Liver (tissue), 9 donors: ENCODE data around the gene SEMA3E. TPM values are rescaled to one million over a fixed set of nuclear protein-coding genes. Genes with fewer than 3 reads are reported as not detected.

ENCODE experiments used
- DNase-seq: peaks from one replicate; pipeline ENCODE4 v3.0.0-alpha.2; 2017; ENCODE audit warnings: low spot score
- H3K27ac ChIP-seq, 2 donors: one replicate each; pipeline ENCODE4 v1.7.0; 2013; ENCODE audit warnings: inconsistent platforms in 2 of 2, low read length in 2 of 2, control low read depth in 1 of 2, low read depth in 1 of 2, mild to moderate bottlenecking in 1 of 2
- H3K27me3 ChIP-seq, 4 donors: one replicate each; pipeline versions ENCODE4 v1.6.1 to v1.7.0; 2013; ENCODE audit warnings: low read length in 3 of 4, inconsistent platforms in 1 of 4, mild to moderate bottlenecking in 1 of 4, moderate library complexity in 1 of 4; ENCODE audit not compliant: control insufficient read depth in 4 of 4, insufficient read depth in 4 of 4
- H3K36me3 ChIP-seq, 4 donors: one replicate each; pipeline versions ENCODE4 v1.6.1 to v1.7.0; 2013; ENCODE audit warnings: low read length in 3 of 4, mild to moderate bottlenecking in 3 of 4, low read depth in 1 of 4, moderate library complexity in 1 of 4; ENCODE audit not compliant: control insufficient read depth in 4 of 4, insufficient read depth in 3 of 4
- H3K4me1 ChIP-seq, 4 donors: one replicate each; pipeline versions ENCODE4 v1.6.1 to v1.7.0; 2013; ENCODE audit warnings: low read length in 3 of 4, mild to moderate bottlenecking in 3 of 4, moderate library complexity in 1 of 4; ENCODE audit not compliant: control insufficient read depth in 4 of 4, insufficient read depth in 4 of 4
- H3K4me3 ChIP-seq, 3 donors: one replicate each; pipeline versions ENCODE4 v1.6.1 to v1.7.0; 2013; ENCODE audit warnings: low read length in 3 of 3, control low read depth in 1 of 3, low read depth in 1 of 3, mild to moderate bottlenecking in 1 of 3
- H3K9ac ChIP-seq, 2 donors: one replicate each; pipeline ENCODE4 v1.7.0; 2013; ENCODE audit warnings: low read length in 2 of 2, mild to moderate bottlenecking in 2 of 2, moderate library complexity in 2 of 2, control low read depth in 1 of 2, low read depth in 1 of 2
- H3K9me3 ChIP-seq, 4 donors: one replicate each; pipeline versions ENCODE4 v1.6.1 to v1.7.0; 2013; ENCODE audit warnings: low read length in 3 of 4; ENCODE audit not compliant: control insufficient read depth in 4 of 4
- EGR1 ChIP-seq, 2 donors: IDR thresholded peaks; 2 replicates each; pipeline ENCODE4 v1.6.1; 2016 to 2018; ENCODE audit warnings: antibody characterized with exemption in 2 of 2, low read depth in 2 of 2
- FOXA1 ChIP-seq: IDR thresholded peaks from 2 replicates; pipeline ENCODE4 v1.6.1; 2016; ENCODE audit warnings: antibody characterized with exemption
- FOXA2 ChIP-seq: IDR thresholded peaks from 2 replicates; pipeline ENCODE4 v1.6.1; 2016; ENCODE audit warnings: antibody characterized with exemption
- GABPA ChIP-seq, 2 donors: IDR thresholded peaks in 1 of 2; conservative IDR thresholded peaks in 1 of 2; 2 replicates each; pipeline ENCODE4 v1.6.1; 2016; ENCODE audit warnings: antibody characterized with exemption in 2 of 2, mild to moderate bottlenecking in 1 of 2, moderate library complexity in 1 of 2
- HNF4A ChIP-seq, 2 donors: conservative IDR thresholded peaks; 2 replicates each; pipeline ENCODE4 v1.6.1; 2016; ENCODE audit warnings: antibody characterized with exemption in 2 of 2, mild to moderate bottlenecking in 2 of 2
- HNF4G ChIP-seq: IDR thresholded peaks from 2 replicates; pipeline ENCODE4 v1.6.1; 2016; ENCODE audit warnings: antibody characterized with exemption
- JUND ChIP-seq, 2 donors: IDR thresholded peaks; 2 replicates each; pipeline ENCODE4 v1.6.1; 2016; ENCODE audit warnings: antibody characterized with exemption in 2 of 2
- NR2F2 ChIP-seq: IDR thresholded peaks from 2 replicates; pipeline ENCODE4 v1.6.1; 2016; ENCODE audit warnings: antibody characterized with exemption
- RAD21 ChIP-seq, 2 donors: IDR thresholded peaks; 2 replicates each; pipeline ENCODE4 v1.6.1; 2016; ENCODE audit warnings: antibody characterized with exemption in 2 of 2, mild to moderate bottlenecking in 2 of 2
- RXRA ChIP-seq, 2 donors: IDR thresholded peaks; 2 replicates each; pipeline ENCODE4 v1.6.1; 2017 to 2018; ENCODE audit warnings: antibody characterized with exemption in 2 of 2, mild to moderate bottlenecking in 1 of 2
- SP1 ChIP-seq: IDR thresholded peaks from 2 replicates; pipeline ENCODE4 v1.6.1; 2018; ENCODE audit warnings: antibody characterized with exemption, mild to moderate bottlenecking
- TAF1 ChIP-seq: conservative IDR thresholded peaks from 2 replicates; pipeline ENCODE4 v1.6.1; 2016; ENCODE audit warnings: antibody characterized with exemption, mild to moderate bottlenecking
- YY1 ChIP-seq: IDR thresholded peaks from 2 replicates; pipeline ENCODE4 v1.6.1; 2016; ENCODE audit warnings: antibody characterized with exemption, mild to moderate bottlenecking
- WGBS: extraction: QIAGEN DNeasy Blood & Tissue Kit; methylation state at CpG from one replicate; pipeline ENCODE4 v1.1.7; 2013; 5-methylcytosine and 5-hydroxymethylcytosine counted together
- polyA plus RNA-seq, 2 donors: library from polyadenylated mRNA; stranded (reverse) in 1 of 2; unstranded in 1 of 2; fragments of 200-250 nt in 1 of 2; fragments of >200 nt in 1 of 2; fragmentation: Nextera tagmentation in 1 of 2; extraction: Ambion mirVana in 1 of 2; gene quantifications; one replicate each; pipeline versions ENCODE4 v1.2.1 to v1.2.3, GENCODE V29; 2013 to 2015
- total RNA-seq, 2 donors: library from RNA; depleted of rRNA; stranded (reverse); fragments of >200 nt; gene quantifications; one replicate each; pipeline ENCODE4 v1.2.3, GENCODE V29; 2014
- TF ChIP-seq, protein P1 (sequence below): fragments of 150-350 bp; IDR thresholded peaks from 2 replicates; pipeline ENCODE4 v1.5.1; 2017; ENCODE audit warnings: improper control_type of control experiment, low read depth, low read length; ENCODE audit not compliant: missing input control
- TF ChIP-seq, protein P2 (sequence below): IDR thresholded peaks from 2 replicates; pipeline ENCODE4 v1.6.1; 2016; ENCODE audit warnings: antibody characterized with exemption
- TF ChIP-seq, protein P3 (sequence below): IDR thresholded peaks from 2 replicates; pipeline ENCODE4 v1.6.1; 2016; ENCODE audit warnings: antibody characterized with exemption, mild to moderate bottlenecking
- TF ChIP-seq, protein P4 (sequence below): IDR thresholded peaks from 2 replicates; pipeline ENCODE4 v1.6.1; 2016; ENCODE audit warnings: antibody characterized with exemption
- TF ChIP-seq, protein P5 (sequence below): IDR thresholded peaks from 2 replicates; pipeline ENCODE4 v1.6.1; 2016; ENCODE audit warnings: antibody characterized with exemption
- donor health status: healthy.
- donor health status: healthy.
- donor health status: healthy.
- donor health status: healthy.
- donor health status: healthy.

The SEMA3E gene
- total and polyA plus RNA-seq, 4 donors, result 0.20 to 1.2 (median 0.59) TPM; not detected in 1

DNA sequence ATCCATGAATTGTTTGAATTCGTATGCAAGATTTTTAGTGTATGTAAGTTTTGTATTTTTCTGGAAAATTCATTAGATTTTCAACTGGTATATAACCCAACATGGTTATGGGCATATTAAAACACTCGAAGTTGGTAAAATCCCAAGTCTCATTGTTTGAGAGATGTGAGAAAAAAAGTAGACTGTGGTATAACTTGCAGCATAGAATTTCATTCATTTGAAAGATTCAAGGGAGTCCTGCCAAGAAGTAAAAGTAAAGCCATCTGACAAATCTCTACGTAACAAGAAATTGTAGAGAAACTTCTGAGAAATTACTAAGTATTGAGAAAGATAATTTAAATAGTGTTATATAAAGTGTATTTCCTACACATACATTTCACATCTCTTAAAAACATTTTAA is 40.2 kb downstream of the SEMA3E start:
- WGBS, result 69% methylated on average over 3 of the region's 3 CpGs
- TF ChIP-seq, protein P1, sequence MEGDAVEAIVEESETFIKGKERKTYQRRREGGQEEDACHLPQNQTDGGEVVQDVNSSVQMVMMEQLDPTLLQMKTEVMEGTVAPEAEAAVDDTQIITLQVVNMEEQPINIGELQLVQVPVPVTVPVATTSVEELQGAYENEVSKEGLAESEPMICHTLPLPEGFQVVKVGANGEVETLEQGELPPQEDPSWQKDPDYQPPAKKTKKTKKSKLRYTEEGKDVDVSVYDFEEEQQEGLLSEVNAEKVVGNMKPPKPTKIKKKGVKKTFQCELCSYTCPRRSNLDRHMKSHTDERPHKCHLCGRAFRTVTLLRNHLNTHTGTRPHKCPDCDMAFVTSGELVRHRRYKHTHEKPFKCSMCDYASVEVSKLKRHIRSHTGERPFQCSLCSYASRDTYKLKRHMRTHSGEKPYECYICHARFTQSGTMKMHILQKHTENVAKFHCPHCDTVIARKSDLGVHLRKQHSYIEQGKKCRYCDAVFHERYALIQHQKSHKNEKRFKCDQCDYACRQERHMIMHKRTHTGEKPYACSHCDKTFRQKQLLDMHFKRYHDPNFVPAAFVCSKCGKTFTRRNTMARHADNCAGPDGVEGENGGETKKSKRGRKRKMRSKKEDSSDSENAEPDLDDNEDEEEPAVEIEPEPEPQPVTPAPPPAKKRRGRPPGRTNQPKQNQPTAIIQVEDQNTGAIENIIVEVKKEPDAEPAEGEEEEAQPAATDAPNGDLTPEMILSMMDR, result no peak
- TF ChIP-seq HNF4G, result no peak
- no peak for TF ChIP-seq FOXA2
- no peak for TF ChIP-seq GABPA (IDR thresholded peaks at IDR 0.05 in 1 of 2, conservative IDR thresholded peaks at IDR 0.05 in 1 of 2)
- TF ChIP-seq, protein P2, sequence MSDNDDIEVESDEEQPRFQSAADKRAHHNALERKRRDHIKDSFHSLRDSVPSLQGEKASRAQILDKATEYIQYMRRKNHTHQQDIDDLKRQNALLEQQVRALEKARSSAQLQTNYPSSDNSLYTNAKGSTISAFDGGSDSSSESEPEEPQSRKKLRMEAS, result no peak
- no peak for TF ChIP-seq TAF1
- TF ChIP-seq RXRA (IDR thresholded peaks at IDR 0.05), result no peak
- no peak for TF ChIP-seq SP1
- TF ChIP-seq YY1, result no peak
- TF ChIP-seq, protein P3, sequence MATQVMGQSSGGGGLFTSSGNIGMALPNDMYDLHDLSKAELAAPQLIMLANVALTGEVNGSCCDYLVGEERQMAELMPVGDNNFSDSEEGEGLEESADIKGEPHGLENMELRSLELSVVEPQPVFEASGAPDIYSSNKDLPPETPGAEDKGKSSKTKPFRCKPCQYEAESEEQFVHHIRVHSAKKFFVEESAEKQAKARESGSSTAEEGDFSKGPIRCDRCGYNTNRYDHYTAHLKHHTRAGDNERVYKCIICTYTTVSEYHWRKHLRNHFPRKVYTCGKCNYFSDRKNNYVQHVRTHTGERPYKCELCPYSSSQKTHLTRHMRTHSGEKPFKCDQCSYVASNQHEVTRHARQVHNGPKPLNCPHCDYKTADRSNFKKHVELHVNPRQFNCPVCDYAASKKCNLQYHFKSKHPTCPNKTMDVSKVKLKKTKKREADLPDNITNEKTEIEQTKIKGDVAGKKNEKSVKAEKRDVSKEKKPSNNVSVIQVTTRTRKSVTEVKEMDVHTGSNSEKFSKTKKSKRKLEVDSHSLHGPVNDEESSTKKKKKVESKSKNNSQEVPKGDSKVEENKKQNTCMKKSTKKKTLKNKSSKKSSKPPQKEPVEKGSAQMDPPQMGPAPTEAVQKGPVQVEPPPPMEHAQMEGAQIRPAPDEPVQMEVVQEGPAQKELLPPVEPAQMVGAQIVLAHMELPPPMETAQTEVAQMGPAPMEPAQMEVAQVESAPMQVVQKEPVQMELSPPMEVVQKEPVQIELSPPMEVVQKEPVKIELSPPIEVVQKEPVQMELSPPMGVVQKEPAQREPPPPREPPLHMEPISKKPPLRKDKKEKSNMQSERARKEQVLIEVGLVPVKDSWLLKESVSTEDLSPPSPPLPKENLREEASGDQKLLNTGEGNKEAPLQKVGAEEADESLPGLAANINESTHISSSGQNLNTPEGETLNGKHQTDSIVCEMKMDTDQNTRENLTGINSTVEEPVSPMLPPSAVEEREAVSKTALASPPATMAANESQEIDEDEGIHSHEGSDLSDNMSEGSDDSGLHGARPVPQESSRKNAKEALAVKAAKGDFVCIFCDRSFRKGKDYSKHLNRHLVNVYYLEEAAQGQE, result no peak
- no peak for TF ChIP-seq FOXA1
- TF ChIP-seq EGR1 (IDR thresholded peaks at IDR 0.05; ENCODE audit: low read depth in 2 of 2), result no peak
- no peak for TF ChIP-seq NR2F2
- TF ChIP-seq, protein P4, sequence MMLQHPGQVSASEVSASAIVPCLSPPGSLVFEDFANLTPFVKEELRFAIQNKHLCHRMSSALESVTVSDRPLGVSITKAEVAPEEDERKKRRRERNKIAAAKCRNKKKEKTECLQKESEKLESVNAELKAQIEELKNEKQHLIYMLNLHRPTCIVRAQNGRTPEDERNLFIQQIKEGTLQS, result no peak
- no peak for TF ChIP-seq RAD21 (IDR thresholded peaks at IDR 0.05)
- no peak for TF ChIP-seq JUND (IDR thresholded peaks at IDR 0.05)
- TF ChIP-seq, protein P5, sequence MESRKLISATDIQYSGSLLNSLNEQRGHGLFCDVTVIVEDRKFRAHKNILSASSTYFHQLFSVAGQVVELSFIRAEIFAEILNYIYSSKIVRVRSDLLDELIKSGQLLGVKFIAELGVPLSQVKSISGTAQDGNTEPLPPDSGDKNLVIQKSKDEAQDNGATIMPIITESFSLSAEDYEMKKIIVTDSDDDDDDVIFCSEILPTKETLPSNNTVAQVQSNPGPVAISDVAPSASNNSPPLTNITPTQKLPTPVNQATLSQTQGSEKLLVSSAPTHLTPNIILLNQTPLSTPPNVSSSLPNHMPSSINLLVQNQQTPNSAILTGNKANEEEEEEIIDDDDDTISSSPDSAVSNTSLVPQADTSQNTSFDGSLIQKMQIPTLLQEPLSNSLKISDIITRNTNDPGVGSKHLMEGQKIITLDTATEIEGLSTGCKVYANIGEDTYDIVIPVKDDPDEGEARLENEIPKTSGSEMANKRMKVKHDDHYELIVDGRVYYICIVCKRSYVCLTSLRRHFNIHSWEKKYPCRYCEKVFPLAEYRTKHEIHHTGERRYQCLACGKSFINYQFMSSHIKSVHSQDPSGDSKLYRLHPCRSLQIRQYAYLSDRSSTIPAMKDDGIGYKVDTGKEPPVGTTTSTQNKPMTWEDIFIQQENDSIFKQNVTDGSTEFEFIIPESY, result no peak
- TF ChIP-seq HNF4A (conservative IDR thresholded peaks at IDR 0.05), result no peak
- DNase-seq, result no peak

More for the DNA sequence above, 40.2 kb downstream of the SEMA3E start:
- no peaks in the 10 kb centered on the region for H3K4me1 ChIP-seq
- H3K9ac ChIP-seq, result no peak overlapping the region
- H3K36me3 ChIP-seq, result no peaks in the 10 kb centered on the region
- no peak overlapping the region for H3K27ac ChIP-seq
- no peaks in the 10 kb centered on the region for H3K9me3 ChIP-seq
- no peaks in the 10 kb centered on the region for H3K27me3 ChIP-seq
- H3K4me3 ChIP-seq, result no peak overlapping the region
